ENCODE measurements around the gene PTGS1.
"Not testable (repeated sequence)": the region's sequence is repeated elsewhere in the genome, so short reads cannot be mapped to it uniquely, and the experiment has no call there.

PTGS1 gene

GRCh38 chr9:122370869-122371755 lies at the start of gene PTGS1:
PTGS1 (plus strand) TSS chr9:122371024; CDS start chr9:122371085, 61 bp downstream.
- no peak for DNase-seq (ENCODE audit: low read depth)

- DNase-seq (ENCODE audit: low read depth): no peak
Observed at GRCh38 chr9:122322553-122322952, 48.3 kb upstream of the PTGS1 start.

- not testable (repeated sequence) for DNase-seq (ENCODE audit: low read depth)
Observed at GRCh38 chr9:122324665-122325064, 46.2 kb upstream of the PTGS1 start.

GRCh38 chr9:122325124-122325523 lies 45.7 kb upstream of the PTGS1 start:
- peak; percentile 9 for DNase-seq (ENCODE audit: low read depth)

GRCh38 chr9:122327175-122327574 lies 43.6 kb upstream of the PTGS1 start:
- DNase-seq (ENCODE audit: low read depth): no peak

GRCh38 chr9:122329597-122329996 lies 41.2 kb upstream of the PTGS1 start:
- DNase-seq (ENCODE audit: low read depth): no peak

- peak; percentile 8 for DNase-seq (ENCODE audit: low read depth)
Observed at GRCh38 chr9:122330466-122330865, 40.4 kb upstream of the PTGS1 start.

- DNase-seq (ENCODE audit: low read depth): no peak
Observed at GRCh38 chr9:122331523-122331927, 39.3 kb upstream of the PTGS1 start.

- DNase-seq (ENCODE audit: low read depth): no peak
Observed at GRCh38 chr9:122332083-122332482, 38.7 kb upstream of the PTGS1 start.

GRCh38 chr9:122332644-122333043 lies 38.2 kb upstream of the PTGS1 start:
- DNase-seq (ENCODE audit: low read depth): no peak

GRCh38 chr9:122333169-122333808 lies 37.5 kb upstream of the PTGS1 start:
- DNase-seq (ENCODE audit: low read depth): no peak

GRCh38 chr9:122334916-122335315 lies 35.9 kb upstream of the PTGS1 start:
- no peak for DNase-seq (ENCODE audit: low read depth)

- DNase-seq (ENCODE audit: low read depth): no peak
Observed at GRCh38 chr9:122336189-122336588, 34.6 kb upstream of the PTGS1 start.

GRCh38 chr9:122336866-122337555 lies 33.8 kb upstream of the PTGS1 start:
- DNase-seq (ENCODE audit: low read depth): no peak

- DNase-seq (ENCODE audit: low read depth): no peak
Observed at GRCh38 chr9:122337556-122337929, 33.3 kb upstream of the PTGS1 start.

- DNase-seq (ENCODE audit: low read depth): no peak
Observed at GRCh38 chr9:122338536-122338935, 32.3 kb upstream of the PTGS1 start.

- DNase-seq (ENCODE audit: low read depth): no peak
Observed at GRCh38 chr9:122338994-122339393, 31.8 kb upstream of the PTGS1 start.

GRCh38 chr9:122339579-122339978 lies 31.2 kb upstream of the PTGS1 start:
- no peak for DNase-seq (ENCODE audit: low read depth)

- no peak for DNase-seq (ENCODE audit: low read depth)
Observed at GRCh38 chr9:122340161-122340560, 30.7 kb upstream of the PTGS1 start.

GRCh38 chr9:122342323-122343050 lies 28.3 kb upstream of the PTGS1 start:
- DNase-seq (ENCODE audit: low read depth): no peak

- no peak for DNase-seq (ENCODE audit: low read depth)
Observed at GRCh38 chr9:122346478-122347347, 24.1 kb upstream of the PTGS1 start.

Data from amniotic epithelial cell (primary cell).